ENCODE data around the gene ARHGEF10L. TPM values are rescaled to one million over a fixed set of nuclear protein-coding genes. Genes with fewer than 3 reads are reported as not detected.

Gene ARHGEF10L
- total RNA-seq, 1 donor from 2014 or later = 20.3 TPM

GRCh38 chr1:17635276-17635675 lies 95.8 kb downstream of the ARHGEF10L start:
- Mint-ChIP-seq H3K4me3 (no peak overlapping the region), H3K27ac (no peak overlapping the region), H3K27me3 (ENCODE audit: insufficient read depth, low read depth) (peaks cover 3% of the 10 kb centered on the region), H3K4me1 (peaks cover 2% of the 10 kb centered on the region), H3K36me3 (peaks cover 27% of the 10 kb centered on the region), H3K9me3 (no peaks in the 10 kb centered on the region)
- Histone ChIP-seq H2AFZ (replicated peaks) (no peak overlapping the region), H3K36me3 (no peaks in the 10 kb centered on the region), H3K4me1 (no peaks in the 10 kb centered on the region), H3K4me3 (no peak overlapping the region), H3K4me2 (no peak overlapping the region), H4K20me1 (ENCODE audit: low read depth) (no peaks in the 10 kb centered on the region), H3F3A (ENCODE audit: low read depth) (no peaks in the 10 kb centered on the region), H3K27me3 (no peaks in the 10 kb centered on the region), H3K79me2 (ENCODE audit: low read depth) (no peaks in the 10 kb centered on the region), H3K9me3 (ENCODE audit: low read depth) (no peaks in the 10 kb centered on the region), H3K9ac (no peak overlapping the region), H3K27ac (no peak overlapping the region)
- DNase-seq (ENCODE audit: low spot score) = no peak
- TF ChIP-seq CTCF (IDR thresholded peaks at IDR 0.05) (no peak), EZH2phosphoT487 (IDR thresholded peaks at IDR 0.05) (no peak), EZH2 (IDR thresholded peaks at IDR 0.05) (no peak)

- Histone ChIP-seq H3K4me2 (no peak overlapping the region), H3K9ac (no peak overlapping the region), H3F3A (ENCODE audit: low read depth) (no peaks in the 10 kb centered on the region), H3K27me3 (no peaks in the 10 kb centered on the region), H4K20me1 (ENCODE audit: low read depth) (no peaks in the 10 kb centered on the region), H3K79me2 (ENCODE audit: low read depth) (no peaks in the 10 kb centered on the region), H3K27ac (no peak overlapping the region), H3K36me3 (no peaks in the 10 kb centered on the region), H3K9me3 (ENCODE audit: low read depth) (no peaks in the 10 kb centered on the region), H3K4me1 (no peaks in the 10 kb centered on the region), H3K4me3 (no peak overlapping the region), H2AFZ (replicated peaks) (no peak overlapping the region)
- no peaks in the 10 kb centered on the region for H3K9me3 Mint-ChIP-seq
- H3K36me3 Mint-ChIP-seq = peaks cover 28% of the 10 kb centered on the region
- TF ChIP-seq CTCF (IDR thresholded peaks at IDR 0.05) (no peak), EZH2phosphoT487 (IDR thresholded peaks at IDR 0.05) (no peak), EZH2 (IDR thresholded peaks at IDR 0.05) (no peak)
- no peak for DNase-seq (ENCODE audit: low spot score)
- H3K4me1 Mint-ChIP-seq = peaks cover 2% of the 10 kb centered on the region
- H3K27ac Mint-ChIP-seq = peak overlapping the region; percentile 42
- H3K27me3 Mint-ChIP-seq (ENCODE audit: insufficient read depth, low read depth) = peaks cover 3% of the 10 kb centered on the region
- no peak overlapping the region for H3K4me3 Mint-ChIP-seq
Observed at GRCh38 chr1:17635811-17636210, 96.3 kb downstream of the ARHGEF10L start.

DNA sequence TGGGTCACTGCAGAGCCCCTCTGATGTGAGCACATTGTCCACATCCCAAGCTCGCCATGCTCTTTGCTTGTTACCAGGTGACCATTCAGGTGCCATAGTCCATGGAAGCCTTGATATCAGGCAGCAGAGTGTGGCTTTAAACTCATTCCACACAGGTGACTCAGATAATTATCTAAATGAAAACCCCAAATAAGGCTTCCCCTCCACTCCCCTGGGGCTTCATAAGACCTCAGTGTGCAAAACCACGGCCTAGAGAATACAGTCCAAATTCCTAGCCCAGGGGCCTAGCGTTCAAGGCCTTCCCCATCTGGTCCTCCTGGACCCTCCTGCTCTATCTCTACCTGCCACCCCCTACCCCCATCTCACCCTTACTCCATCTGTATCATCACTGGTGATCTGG lies 97.1 kb downstream of the ARHGEF10L start:
- Mint-ChIP-seq H3K4me1 (peaks cover 2% of the 10 kb centered on the region), H3K36me3 (peaks cover 26% of the 10 kb centered on the region)

More for the DNA sequence above, 97.1 kb downstream of the ARHGEF10L start:
- H3K27me3 ChIP-seq = no peaks in the 10 kb centered on the region
- H3K9ac ChIP-seq = no peak overlapping the region
- Mint-ChIP-seq H3K27ac (no peak overlapping the region), H3K9me3 (no peaks in the 10 kb centered on the region), H3K4me3 (no peak overlapping the region), H3K27me3 (ENCODE audit: insufficient read depth, low read depth) (peaks cover 3% of the 10 kb centered on the region)
- TF ChIP-seq CTCF (IDR thresholded peaks at IDR 0.05) = no peak
- no peak for TF ChIP-seq EZH2phosphoT487 (IDR thresholded peaks at IDR 0.05)
- no peak overlapping the region for H3K4me2 ChIP-seq
- H3K79me2 ChIP-seq (ENCODE audit: low read depth) = no peaks in the 10 kb centered on the region
- no peak for DNase-seq (ENCODE audit: low spot score)
- H2AFZ ChIP-seq (replicated peaks) = no peak overlapping the region
- no peaks in the 10 kb centered on the region for H3K4me1 ChIP-seq
- no peak overlapping the region for H3K27ac ChIP-seq
- no peaks in the 10 kb centered on the region for H4K20me1 ChIP-seq (ENCODE audit: low read depth)
- H3K36me3 ChIP-seq = no peaks in the 10 kb centered on the region
- H3K4me3 ChIP-seq = no peak overlapping the region
- H3K9me3 ChIP-seq (ENCODE audit: low read depth) = no peaks in the 10 kb centered on the region
- no peaks in the 10 kb centered on the region for H3F3A ChIP-seq (ENCODE audit: low read depth)

Data from neural progenitor cell (in vitro differentiated cells).